ENCODE data around the gene RNF103.
A peak's percentile ranks its signal among the peaks of the same experiment; 100 is the strongest.

Gene RNF103

DNA sequence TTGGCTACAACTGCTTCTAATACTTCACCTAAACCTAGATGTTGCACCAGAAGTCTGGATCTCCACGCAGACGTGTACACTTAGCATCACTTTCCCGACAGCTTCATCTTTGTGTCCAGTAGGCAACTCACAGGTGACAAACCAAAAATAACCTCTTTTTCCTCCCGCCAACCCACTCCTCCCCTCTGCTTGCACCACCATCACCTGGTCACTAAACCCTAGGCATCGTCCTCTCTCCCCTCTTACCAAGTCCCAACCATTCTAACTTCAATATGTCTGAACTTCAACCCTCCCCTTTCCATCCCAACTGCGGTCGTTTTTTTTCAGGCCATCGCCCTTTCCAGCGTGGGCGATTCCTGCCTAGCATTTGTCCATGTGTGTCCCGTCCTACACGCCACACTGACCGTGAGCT, 60.0 kb downstream of the RNF103 start:
- DNase-seq (ENCODE audit: low spot score), result no peak

DNA sequence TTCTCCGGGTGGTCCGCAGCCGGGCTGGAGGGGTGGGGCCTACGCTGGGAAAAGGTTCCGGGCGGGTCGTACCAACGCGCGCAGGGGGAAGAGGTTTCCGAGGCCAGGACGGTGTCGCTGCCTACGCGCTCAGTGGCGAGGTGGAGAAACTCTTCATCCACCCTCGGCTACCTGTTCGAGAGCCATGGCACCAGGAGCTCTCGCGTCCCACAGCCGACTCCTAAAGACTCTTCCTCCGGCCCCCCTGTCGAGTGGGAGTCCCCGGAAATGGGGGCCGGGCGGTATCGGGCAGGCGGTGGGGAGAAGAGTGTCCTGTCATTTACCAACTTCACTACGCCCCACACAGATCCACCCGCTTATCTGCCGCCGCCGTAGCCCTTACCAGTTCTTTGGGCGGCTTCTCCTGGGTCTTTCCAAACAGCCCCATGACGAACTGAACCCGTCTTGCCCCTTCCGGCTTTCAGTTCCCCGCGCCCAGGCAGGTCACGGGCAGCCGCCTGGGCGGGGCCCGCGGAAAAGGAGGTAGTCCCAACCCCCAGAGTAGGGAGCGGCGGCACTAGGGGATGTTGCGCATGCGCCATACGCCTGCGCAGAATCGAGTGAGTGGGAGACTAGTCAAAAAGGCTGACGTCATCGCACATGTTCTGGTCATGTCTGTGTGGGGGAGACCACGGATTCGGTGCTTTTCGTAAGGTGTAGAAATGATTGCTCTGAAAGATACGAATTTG, 60.6 kb downstream of the RNF103 start, which contains the start of gene CHMP3:
Gene CHMP3, minus strand, starts transcription at position 522 of the 728 bp plus-strand sequence. Its CDS starts 95 bp downstream, at position 427.
- peak; percentile 100 for DNase-seq (ENCODE audit: low spot score)

DNA sequence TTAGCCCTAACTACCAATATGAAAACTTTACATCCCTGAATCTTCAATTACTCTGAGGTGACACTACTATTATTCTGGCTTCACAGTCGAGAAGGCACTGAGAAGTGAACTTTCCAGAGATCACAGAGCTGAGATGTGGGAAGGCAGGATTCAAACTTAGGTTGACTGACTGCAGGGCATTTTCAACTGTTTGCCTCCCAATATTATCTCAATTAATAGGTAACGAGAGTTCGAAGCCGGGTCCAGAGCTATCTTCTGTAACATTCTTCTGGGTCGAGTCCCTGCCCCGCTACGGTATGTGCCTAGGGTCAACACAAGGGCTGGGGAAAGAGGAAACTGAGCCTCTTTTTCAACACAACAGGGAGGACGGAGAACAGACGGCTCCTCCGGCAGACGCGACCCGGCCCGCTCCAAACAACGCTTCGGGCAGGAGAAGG, 61.2 kb downstream of the RNF103 start:
- DNase-seq (ENCODE audit: low spot score), result no peak

DNA sequence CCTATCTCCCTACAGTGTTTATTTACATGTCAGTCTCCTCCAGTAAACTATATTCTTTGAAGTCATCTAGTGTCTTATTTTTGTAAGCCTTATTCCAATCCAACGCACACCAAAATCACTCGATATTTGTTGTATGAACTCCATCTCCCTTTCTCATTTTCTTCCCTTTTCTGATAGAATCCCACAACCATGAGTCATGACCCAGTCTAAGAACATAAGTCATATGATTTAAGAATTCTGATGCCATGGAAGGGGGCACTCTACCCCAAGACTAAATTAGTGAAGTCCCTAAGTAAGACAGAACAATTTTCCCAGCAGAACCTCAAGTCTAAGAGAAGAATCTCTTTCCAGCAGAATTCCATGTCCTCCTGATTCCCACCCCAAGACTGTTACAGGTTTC, 65.8 kb downstream of the RNF103 start:
- DNase-seq (ENCODE audit: low spot score), result no peak

GRCh38 chr2:86556508-86556907, 67.2 kb downstream of the RNF103 start:
- no peak for DNase-seq (ENCODE audit: low spot score)

All from GM03348 (cell line).